Brain pericyte (primary cell): Measurements from ENCODE around the gene ATP6V1G1.
"Not testable (repeated sequence)": the region's sequence is repeated elsewhere in the genome, so short reads cannot be mapped to it uniquely, and the experiment has no call there.

Experiments used
- DNase-seq: peaks from one replicate; pipeline ENCODE4 v3.0.0-alpha.2; 2012; ENCODE audit warnings: low read depth, low spot score

The ATP6V1G1 gene

DNA sequence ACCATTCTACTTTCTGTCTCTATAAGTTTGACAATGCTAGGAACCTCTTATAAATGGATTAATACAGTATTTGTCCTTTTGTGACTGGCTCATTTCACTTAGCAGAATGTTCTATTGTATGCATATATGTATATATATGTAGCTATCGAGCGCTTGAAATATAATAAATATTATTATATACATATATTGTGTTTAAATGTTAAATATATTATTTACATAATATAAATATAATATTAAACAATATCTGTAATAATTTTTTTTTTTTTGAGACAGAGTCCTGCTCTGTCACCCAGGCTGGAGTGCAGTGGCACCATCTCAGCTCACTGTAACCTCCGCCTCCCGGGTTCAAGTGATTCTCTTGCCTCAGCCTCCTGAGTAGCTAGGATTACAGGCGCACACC, 9.4 kb upstream of the ATP6V1G1 start:
- DNase-seq: not testable (repeated sequence)

DNA sequence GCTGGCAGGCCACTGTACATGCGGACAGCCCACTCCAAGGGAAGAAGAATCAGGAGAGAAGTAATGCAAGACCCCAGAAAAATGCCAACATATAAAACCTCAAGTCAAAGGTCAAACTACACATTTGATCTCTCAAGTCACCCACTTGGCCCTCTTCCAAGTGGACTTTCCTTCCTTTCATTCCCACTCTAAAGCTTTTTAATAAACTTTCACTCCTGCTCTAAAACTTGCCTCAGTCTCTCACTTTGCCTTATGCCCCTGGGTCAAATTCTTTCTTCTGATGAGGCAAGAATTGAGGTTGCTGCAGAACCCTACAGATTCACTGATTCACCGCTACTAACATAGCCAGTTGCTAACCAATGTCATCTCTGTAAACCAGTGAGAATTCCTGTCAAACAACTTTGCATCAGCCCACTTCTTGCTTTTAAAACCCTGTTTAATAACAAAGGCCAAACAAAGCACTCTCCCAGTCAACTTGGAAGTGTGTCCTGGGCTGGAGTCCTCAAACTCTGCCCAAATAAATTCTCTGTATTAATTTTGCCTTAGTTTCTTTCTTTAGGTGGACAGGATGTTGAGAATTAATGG, 6.9 kb upstream of the ATP6V1G1 start:
- no peak for DNase-seq

DNA sequence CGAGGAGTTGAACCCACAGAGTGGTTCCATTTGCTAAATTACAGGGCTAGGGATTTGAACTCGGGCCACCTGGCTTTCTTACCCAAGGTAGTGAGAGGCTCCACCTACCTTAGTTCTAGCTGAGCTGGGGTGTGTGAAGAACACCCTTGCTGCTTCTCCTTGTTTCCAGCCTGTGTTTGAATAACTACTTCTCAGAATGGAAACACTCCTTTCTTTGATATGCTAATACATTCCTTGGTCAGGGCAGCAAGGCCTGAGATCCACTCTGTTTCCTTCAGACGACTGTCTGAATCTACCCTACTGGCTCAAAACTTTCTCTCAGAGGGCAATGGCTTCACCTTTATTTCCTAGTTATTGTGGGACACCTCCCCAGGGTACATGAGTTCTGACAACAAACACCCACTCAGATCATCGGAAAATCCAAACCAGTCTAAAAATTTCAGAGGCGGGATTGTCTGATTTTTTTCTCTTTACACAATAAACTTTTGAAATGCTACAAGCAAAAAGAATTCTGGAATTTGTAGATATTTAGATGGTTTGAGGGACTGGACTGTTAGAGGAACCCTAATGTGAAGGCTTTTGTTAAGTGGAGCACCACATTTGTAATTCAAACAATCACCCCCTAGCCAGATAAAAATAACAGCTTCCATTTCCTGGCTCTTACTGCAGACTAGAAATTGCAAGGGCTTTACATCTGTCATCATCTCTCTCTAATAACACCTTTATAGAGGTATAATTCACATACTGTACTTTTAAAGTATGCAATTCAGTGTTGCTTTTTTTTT, 4.0 kb upstream of the ATP6V1G1 start:
- no peak for DNase-seq

DNA sequence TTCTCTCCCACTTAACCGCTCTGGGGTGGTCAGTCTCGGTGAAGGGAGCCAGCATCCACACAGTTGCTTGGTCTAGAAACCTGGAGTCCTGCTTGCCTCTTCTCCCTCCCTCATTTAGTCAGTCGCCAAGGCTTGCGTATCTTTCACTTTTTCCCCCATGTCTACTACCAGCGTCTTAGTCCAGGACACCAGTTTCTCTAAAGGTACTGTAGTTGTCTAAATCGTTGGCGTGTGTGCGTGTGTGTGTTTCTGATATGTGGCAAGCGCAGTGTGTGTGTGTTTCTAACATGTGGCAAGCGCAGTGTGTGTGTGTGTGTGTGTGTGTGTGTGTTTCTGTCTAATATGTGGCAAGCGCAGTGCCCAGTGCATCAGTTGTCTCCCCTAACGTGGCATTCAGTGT, 641 bp downstream of the ATP6V1G1 start:
- DNase-seq: no peak

DNA sequence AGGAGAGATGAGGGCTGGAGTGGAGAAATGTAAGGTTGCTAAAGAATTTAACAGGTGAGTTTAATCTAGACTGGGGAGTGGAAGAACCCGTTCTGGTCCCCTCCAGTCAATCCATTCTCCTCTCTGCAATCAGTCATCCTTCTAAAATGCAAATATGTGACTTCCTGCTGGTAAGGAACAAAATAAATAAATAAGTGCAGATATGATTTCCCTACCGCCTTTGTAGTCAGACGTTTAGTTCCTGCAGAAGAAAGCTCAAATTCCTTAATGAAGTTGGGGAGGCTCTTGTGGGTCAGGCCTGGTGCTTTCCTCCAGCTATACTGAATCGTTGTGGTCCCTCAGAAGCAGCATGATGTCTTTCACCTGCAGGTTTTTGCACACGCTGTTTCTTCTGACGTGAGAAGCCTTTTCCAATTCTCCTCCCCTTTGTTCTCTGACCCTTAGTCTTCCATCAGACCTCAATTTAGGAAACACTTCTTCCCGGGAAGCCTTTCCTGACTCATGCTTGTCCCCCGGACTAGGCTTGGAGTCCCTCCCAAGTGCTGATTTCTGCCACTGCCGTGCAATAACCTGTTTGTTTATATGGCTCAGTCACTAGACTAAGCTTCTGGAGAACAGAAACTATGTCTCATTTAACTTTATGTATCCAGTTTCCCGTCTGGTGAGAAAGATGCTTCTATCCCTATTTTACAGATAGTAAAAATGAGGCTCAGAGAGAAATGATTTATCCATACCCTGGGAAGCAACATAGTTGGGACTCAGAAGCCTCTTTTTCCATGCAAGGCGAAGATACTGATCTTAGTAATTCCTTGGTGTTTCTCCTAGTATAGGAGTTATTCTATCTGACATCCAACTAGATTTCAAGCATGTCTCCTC, 1.3 kb downstream of the ATP6V1G1 start:
- no peak for DNase-seq

DNA sequence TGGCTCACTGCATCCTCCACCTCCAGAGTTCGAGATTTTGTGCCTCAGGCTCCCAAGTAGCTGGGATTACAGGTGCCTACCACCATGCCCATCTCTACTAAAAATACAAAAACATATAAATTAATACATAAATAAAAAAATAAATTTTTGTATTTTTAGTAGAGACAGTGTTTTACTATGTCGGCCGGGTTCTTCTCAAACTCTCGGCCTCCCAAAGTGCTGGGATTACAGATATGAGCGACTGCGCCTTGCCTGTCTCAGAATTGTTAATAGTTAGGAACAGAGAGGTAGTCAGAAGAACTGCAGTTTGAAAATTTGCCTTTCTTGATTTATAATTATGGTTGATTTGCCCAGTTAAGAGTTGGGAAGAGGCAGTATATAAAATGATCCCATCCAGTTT, 2.8 kb downstream of the ATP6V1G1 start:
- DNase-seq: no peak

DNA sequence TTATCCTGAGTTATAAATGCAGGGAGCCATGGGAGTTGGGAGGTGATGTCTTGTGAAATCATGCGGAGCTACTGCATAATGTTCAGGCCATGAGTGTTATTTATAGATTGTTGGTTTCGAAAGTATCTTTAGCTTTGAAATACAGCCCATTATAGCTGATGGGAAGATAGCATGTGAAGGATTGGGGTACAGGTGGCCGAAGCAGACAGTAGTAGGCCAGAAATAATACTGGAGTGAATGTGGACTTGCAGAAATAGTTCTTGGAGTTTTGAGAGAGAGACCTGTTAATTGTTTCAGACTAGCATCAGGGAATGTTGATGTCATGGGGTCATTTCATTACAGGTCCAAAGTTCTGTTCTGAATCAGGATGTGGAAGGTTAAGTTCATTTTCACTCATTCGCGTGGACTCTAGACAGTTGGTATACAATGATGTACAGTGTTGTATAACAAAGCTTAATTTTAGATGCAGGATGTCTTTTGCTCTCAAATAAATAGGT, 3.8 kb downstream of the ATP6V1G1 start:
- DNase-seq: no peak

DNA sequence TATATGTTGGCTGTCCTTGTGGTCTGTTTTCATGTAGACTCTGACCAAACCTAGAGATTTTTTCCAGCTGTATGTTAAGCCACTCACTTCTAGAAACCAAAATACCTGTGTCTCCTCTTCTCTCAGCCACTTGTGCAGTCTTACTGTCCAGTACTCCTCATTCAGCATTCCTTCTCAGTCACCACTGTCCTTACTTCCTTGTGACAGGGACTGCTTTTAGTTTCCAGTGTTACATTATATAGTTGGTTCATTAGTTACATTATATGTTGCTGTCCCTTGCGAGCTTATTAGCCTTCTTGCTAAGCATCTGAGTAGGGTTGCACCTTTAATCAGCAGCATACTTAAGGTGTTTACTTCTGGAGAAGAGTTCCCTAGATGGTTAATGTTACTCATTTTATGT, 4.3 kb downstream of the ATP6V1G1 start:
- no peak for DNase-seq

DNA sequence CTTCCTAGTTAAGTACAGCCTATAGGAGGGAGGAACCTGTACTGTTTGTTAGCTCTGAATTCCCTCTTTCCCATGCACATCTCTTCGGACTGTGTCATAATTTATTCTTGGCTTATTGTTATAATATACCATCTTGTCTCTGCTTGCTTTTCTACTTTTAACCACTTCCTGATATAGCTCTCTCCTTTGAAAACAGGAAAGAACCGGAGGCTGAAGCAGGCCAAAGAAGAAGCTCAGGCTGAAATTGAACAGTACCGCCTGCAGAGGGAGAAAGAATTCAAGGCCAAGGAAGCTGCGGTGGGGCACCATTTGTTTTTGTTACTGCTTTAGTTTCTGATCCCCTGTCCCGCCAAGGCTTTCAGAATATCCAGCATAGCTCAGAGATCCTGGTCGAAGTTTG, 4.8 kb downstream of the ATP6V1G1 start:
- no peak for DNase-seq

DNA sequence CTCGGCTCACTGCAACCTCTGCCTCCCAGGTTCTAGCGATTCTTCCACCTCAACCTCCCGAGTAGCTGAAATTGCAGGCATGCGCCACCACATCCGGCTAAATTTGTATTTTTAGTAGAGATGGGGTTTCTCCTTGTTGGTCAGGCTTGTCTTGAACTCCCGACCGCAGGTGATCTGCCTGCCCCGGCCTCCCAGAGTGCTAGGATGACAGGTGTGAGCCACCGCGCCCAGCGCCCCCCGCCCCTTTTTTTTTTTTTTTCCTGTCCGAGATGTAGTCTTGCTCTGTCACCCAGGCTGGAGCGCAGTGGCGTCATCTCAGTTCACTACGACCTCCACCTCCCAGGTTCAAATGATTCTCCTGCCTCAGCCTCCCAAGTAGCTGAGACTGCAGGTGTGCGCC, 6.6 kb downstream of the ATP6V1G1 start:
- DNase-seq: no peak

DNA sequence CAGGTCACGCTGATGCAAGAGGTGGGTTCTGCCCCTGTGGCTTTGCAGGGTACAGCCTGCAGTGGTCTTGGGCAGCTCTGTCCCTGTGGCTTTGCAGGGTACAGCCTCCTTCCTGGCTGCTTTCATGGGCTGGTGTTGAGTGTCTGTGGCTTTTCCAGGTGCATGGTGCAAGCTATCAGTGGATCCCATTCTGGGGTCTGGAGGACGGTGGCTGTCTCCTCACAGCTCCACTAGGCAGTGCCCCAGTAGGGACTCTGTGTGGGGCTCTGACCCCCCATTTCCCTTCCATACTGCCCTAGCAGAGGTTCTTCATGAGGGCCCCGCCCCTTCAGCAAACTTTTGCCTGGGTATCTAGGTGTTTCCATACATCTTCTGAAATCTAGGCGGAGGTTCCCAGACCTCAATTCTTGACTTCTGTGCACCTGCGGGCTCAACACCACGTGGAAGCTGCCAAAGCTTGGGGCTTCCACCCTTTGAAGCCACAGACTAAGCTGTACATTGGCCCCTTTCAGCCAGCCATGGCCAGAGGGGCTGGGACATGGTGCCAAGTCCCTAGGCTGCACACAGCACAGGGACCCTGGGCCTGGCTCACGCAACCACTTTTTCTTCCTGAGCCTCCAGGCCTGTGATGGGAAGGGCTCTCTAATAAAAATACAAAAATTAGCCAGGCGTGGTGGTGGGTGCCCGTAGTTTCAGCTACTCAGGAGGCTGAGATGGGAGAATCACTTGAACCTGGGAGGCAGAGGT, 13.1 kb downstream of the ATP6V1G1 start:
- DNase-seq: not testable (repeated sequence)

DNA sequence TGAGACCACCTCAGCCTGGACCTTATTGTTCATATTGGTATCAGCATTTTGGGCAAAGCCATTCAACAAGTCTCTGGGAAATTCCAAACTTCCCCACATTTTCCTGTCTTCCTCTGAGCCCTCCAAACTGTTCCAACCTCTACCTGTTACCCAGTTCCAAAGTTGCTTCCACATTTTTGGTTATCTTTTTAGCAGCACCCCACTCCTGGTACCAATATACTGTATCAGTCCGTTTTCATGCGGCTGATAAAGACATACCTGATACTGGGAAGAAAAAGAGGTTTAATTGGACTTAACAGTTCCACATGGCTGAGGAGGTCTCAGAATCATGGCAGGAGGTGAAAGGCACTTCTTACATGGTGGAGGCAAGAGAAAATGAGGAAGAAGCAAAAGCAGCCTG, 14.2 kb downstream of the ATP6V1G1 start:
- not testable (repeated sequence) for DNase-seq

DNA sequence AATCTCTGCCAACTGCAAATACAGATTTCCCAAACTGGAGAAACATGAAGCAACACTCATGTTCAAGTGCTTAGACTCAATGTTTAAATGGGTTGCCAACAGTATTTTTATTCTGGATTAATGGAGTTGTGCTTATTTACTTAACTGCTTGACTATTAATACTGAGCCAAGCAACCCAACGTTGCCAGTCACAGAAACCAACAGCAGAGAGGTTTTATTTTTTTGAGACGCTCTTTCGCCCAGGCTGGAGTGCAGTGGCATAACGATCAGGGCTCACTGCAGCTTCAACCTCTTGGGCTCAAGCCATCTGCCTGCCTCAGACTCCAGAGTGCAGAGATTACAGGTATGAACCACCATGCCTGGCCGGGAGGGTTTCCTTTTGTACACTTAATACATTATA, 15.1 kb downstream of the ATP6V1G1 start:
- no peak for DNase-seq

DNA sequence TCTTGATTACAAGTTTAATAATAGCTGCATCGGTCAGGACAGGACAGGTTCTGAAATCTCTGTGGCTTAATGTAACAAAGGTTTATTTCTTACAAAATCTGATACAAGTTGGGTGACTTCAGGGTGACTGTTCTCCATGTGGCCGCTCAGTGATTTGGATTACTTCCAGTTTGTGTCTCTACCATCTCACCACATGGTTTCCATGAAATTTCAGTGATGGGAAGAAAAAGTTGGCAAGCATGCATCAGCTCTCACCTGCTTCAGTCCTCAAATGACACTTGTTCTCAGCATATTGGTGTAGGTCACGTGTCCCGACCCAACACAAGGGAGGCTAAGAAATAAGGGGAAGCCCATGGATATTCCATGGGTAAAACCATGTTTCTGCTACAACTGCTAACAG, 15.7 kb downstream of the ATP6V1G1 start:
- no peak for DNase-seq

DNA sequence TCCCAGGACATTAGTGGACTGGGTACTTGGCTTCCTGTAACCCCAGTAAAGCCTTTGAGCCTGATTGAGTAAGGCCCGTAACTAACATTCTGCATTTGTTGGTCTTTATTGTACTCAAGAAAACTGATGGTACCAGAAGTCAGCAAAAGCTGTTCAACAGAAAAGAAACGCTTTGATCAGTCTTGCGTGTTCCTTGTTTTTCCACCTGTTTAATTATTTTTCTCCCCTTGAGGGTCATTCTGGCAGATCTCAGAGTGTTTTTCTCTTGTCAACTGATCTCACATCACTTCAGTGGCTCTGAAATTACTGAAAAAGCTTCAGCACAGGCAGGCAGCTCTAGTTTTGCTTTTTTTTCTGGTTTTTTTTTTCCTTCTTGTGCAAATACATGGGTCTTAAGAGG, 17.4 kb downstream of the ATP6V1G1 start:
- DNase-seq: no peak

DNA sequence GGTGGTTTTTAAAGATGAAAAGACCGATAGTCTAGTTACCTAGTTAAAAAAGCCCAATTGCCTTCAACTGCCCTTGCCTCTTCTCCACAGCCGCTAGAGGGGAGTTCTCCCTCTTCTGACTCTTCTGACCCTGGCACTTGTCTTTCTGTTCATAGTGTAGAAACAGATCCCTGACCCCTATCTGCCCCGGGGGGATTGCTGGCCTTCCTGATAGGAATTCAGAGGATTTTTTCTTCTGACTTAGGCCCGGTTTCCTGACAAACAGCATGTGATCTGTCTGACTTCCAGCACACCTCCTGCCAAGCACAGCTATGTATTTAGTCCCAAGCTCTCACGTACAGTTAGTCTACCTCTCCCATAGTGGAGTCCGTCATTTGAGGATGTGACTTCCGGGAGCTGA, 18.5 kb downstream of the ATP6V1G1 start:
- no peak for DNase-seq

DNA sequence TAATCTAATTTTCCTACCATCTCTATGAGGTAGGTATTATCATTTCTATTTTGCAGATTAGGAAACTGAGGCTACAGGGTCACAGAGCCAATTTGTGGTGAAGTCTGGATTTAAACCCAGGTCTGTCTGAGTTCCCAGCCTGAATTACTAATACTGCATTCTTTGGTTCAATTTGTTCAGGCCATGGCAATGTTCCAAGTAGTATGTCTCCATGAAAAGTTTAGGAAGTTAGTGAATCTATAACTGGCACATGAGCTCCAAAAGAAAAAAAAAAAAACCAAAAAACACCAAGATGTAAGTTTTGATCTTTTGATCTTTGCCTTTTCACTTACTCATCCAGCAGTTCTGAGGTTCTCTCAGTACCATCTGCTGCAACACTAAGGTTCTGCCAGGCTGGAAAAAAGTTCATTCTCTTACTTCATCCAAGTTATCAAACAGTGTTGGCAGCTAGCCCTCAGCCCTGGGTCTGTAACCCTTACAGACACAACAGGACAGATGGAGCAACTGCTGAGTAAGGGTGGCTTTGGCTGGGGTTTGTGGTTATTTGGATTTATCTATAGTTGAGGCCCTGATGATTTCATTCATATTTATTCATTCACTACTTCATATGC, 19.1 kb downstream of the ATP6V1G1 start:
- no peak for DNase-seq

DNA sequence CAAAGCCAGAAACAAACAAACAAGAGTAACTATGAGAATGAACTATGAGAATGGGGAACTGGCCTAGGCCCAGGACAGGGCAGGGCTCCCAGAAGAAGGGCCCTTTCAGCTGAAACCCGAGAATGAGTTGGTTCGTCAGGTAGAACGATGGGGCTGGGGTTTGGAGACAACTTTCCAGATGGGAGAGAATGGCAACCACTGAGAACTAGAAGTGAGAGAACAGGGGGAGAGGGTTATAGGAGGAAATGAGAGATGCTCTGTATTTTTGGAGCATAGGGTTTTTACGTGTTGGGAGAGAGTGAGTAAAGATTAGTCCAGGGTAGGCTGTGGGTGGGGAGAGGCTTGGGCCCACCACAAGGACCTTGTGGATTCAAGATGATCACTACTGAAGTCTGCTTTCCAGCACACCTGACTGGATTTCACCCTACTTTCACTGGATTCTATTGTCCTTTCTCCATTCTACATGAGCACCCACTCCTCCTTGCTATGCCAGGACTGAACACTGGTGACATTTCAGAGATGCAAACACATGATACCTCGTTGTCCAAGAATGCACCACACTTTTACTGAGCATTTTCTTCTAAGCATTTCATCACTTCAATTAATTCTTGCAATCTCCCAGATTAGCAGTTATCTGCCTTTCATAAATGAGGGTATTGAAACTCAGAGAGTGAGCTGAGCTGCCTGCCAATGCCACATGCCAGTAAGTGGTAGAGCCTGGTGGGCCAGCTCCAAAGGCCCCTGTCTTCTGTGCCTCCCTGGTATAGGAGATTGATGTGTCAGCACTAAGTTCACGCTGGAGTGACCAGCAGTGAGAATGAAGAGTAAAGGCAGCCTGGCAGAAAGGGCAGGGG, 20.3 kb downstream of the ATP6V1G1 start:
- DNase-seq: no peak

DNA sequence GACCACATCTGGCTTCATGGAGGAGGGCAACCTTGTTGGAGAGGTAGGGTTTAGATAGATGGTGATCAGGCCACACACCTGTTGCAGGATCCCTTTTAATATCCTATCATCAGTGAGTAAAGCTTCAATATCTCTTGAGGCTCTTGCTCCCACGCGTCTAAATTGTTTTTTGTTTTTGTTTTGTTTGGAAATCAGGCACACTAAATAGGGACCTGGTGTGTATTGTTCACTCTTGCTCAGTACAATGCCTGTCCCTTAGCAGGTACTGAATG, 20.9 kb downstream of the ATP6V1G1 start:
- DNase-seq: no peak

DNA sequence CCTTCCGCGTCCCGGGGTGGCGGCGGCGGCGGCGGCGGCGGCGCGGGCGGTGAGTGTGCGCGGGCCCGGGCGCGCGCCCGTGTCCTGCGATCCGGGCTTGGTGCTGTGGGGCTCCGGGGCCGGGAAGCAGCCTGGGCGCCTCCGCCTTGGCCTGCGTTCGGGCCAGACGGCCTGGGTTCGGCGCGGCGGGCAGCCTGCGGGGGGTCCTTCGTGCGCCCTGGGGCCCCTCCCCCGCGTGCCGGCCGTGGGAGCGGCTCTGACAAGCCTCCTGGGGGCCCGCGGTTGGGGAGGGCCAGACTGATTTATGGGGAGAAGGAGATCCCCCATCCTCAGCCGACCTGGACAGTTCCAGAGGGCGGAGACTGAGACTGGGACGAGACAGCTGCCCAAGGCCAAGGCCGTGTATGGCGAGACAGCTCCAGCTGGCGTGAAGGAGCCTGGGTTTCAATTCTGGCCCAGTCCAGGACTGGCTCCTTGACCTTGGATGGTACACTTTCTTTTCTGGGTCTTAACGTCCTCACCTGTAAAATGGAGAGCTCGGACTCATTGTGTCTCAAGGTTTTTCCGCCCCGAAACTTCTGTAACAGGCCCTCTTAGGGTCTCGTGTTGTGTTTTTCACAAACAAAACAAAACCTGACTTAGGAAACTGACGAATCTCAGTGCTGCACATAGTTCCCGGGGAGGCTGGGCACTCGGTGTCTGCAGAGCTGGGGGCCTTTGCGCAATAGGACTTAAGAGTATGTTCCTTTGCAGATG, 24.1 kb downstream of the ATP6V1G1 start:
- no peak for DNase-seq
